ENCODE measurements around the gene SH3GL3. TPM values are rescaled to one million over a fixed set of nuclear protein-coding genes. Genes with fewer than 3 reads are reported as not detected.
A peak's percentile ranks its signal among the peaks of the same experiment; 100 is the strongest.

The SH3GL3 gene
- total RNA-seq, 4 donors from 2014 or later, result 0.40 TPM; not detected in 3

DNA sequence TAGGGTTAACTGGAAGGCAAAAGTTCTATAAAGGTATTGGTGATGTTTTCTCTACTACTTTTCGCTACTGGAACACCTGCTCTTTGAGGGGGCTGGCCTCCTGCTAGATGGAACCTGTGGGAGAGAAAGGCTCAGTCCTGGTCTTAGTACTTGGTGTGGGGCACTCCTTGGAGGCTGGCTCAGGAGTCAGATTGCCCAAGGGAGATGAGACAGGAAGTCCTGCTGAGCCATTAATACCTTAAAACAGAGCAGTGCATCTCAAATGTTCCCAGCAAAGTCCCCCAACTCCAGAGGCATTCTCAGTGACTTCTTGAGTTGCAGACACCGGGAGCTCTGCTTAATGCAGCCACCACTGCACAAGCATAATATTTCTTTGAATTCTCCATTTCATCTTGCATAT, 203.7 kb downstream of the SH3GL3 start:
- no peak for DNase-seq
- no peak overlapping the region for H3K27ac ChIP-seq
- intact Hi-C loops (cut with DNase I), result no loop called here

GRCh38 chr15:83651541-83651940, 204.4 kb downstream of the SH3GL3 start:
- no peak for TF ChIP-seq POLR2A (IDR thresholded peaks at IDR 0.05)
- TF ChIP-seq, protein P1, sequence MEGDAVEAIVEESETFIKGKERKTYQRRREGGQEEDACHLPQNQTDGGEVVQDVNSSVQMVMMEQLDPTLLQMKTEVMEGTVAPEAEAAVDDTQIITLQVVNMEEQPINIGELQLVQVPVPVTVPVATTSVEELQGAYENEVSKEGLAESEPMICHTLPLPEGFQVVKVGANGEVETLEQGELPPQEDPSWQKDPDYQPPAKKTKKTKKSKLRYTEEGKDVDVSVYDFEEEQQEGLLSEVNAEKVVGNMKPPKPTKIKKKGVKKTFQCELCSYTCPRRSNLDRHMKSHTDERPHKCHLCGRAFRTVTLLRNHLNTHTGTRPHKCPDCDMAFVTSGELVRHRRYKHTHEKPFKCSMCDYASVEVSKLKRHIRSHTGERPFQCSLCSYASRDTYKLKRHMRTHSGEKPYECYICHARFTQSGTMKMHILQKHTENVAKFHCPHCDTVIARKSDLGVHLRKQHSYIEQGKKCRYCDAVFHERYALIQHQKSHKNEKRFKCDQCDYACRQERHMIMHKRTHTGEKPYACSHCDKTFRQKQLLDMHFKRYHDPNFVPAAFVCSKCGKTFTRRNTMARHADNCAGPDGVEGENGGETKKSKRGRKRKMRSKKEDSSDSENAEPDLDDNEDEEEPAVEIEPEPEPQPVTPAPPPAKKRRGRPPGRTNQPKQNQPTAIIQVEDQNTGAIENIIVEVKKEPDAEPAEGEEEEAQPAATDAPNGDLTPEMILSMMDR (IDR thresholded peaks at IDR 0.05), result no peak
- Histone ChIP-seq H3K36me3 (no peaks in the 10 kb centered on the region), H3K27ac (no peak overlapping the region), H3K27me3 (no peaks in the 10 kb centered on the region), H3K4me3 (replicated peaks in 1 of 3) (no peak overlapping the region), H3K4me1 (peaks cover 4 to 13% of the 10 kb centered on the region in 2 donors), H3K9me3 (no peaks in the 10 kb centered on the region)
- WGBS, 2 donors, result 90 to 92% methylated on average over 6 of the region's 6 CpGs
- intact Hi-C loops (cut with DNase I), result no loop called here
- DNase-seq, result no peak

More for the DNA sequence above, 203.7 kb downstream of the SH3GL3 start:
- Histone ChIP-seq H3K36me3 (no peaks in the 10 kb centered on the region), H3K27me3 (no peaks in the 10 kb centered on the region), H3K4me1 (peaks cover 4 to 13% of the 10 kb centered on the region in 2 donors), H3K9me3 (no peaks in the 10 kb centered on the region), H3K4me3 (replicated peaks in 1 of 3) (no peak overlapping the region)
- TF ChIP-seq, protein P1 (IDR thresholded peaks at IDR 0.05), result no peak
- TF ChIP-seq POLR2A (IDR thresholded peaks at IDR 0.05), result no peak
- WGBS, 2 donors, result 85 to 95% methylated on average over 2 of the region's 2 CpGs

- Histone ChIP-seq H3K27me3 (no peaks in the 10 kb centered on the region), H3K4me3 (replicated peaks in 1 of 3) (no peak overlapping the region), H3K27ac (peak overlapping the region in 1 of 3 donors; percentile 22), H3K4me1 (peaks cover 4 to 13% of the 10 kb centered on the region in 2 donors), H3K36me3 (no peaks in the 10 kb centered on the region), H3K9me3 (no peaks in the 10 kb centered on the region)
- WGBS, 2 donors, result 83 to 87% methylated on average over 5 of the region's 5 CpGs
- TF ChIP-seq, protein P1 (IDR thresholded peaks at IDR 0.05), result no peak
- no peak for TF ChIP-seq POLR2A (IDR thresholded peaks at IDR 0.05)
- DNase-seq, result no peak
- intact Hi-C loops (cut with DNase I), result no loop called here
Observed at GRCh38 chr15:83652626-83653204, 205.6 kb downstream of the SH3GL3 start.

- Histone ChIP-seq H3K36me3 (no peaks in the 10 kb centered on the region), H3K27me3 (no peaks in the 10 kb centered on the region), H3K4me3 (replicated peaks in 1 of 3) (peak overlapping the region in 1 of 3 donors; percentile 44), H3K9me3 (no peaks in the 10 kb centered on the region), H3K4me1 (peaks cover 4 to 13% of the 10 kb centered on the region in 2 donors), H3K27ac (peak overlapping the region in 1 of 3 donors; percentile 22)
- DNase-seq, result no peak
- 56 to 58% methylated on average over 4 to 9 of the region's 18 CpGs for WGBS, 2 donors
- TF ChIP-seq, protein P1 (IDR thresholded peaks at IDR 0.05), result no peak
- TF ChIP-seq POLR2A (IDR thresholded peaks at IDR 0.05), result no peak
- intact Hi-C loops (cut with DNase I), result no loop called here
Observed at GRCh38 chr15:83653288-83653638, 206.1 kb downstream of the SH3GL3 start.

DNA sequence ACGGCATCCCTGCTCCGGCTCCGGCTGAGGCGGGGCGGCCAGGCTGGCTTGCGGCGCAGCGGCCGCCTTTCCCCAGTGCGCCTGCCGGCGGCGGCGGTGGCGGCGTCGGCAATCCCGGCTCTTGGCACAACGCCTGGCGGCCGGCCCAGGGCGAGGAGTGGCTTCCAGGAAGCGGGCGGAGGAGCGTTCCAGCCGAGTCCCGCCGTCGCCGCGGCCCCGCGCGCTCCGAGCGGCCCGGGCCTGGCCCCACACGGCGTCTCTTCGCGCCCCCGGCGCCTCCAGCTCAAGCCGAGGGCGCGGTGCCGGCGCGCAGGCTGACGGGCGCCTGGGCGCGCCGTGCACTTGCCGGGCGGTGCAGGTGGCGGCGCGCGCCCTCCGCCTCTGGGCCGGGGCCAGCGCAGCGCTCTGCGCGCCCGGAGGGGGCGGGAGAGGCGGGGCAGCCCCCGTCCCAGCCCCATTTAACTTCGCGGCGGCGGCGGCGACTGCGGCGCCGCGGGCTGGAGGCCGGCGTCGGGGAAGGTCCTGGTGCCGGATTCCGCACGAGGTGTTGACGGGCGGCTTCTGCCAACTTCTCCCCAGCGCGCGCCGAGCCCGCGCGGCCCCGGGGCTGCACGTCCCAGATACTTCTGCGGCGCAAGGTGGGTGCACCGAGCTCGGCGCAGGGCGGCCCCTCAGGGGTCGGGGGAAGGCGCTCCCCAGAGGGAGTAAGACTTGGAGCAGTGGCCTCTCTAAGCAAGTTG, 206.7 kb downstream of the SH3GL3 start, which contains the start of gene ADAMTSL3:
ADAMTSL3 (plus strand) TSS at position 485 of the 740 bp plus-strand sequence. CDS start 1,639 bp downstream, outside the sequence.
- peak; percentile 84 to 87 for DNase-seq
- intact Hi-C loops (cut with DNase I), result no loop called here
- H3K27ac ChIP-seq, result peak within 1 kb of the TSS in 1 of 3 donors; percentile 68
- no peaks in the 10 kb centered on the region for H3K36me3 ChIP-seq
- TF ChIP-seq, protein P1 (IDR thresholded peaks at IDR 0.05), result peak in 1 of 6 experiments; percentile 19
- peak in 1 of 2 donors; percentile 12 for TF ChIP-seq POLR2A (IDR thresholded peaks at IDR 0.05)
- peak within 1 kb of the TSS in 2 of 3 donors; percentile 2 to 44 for H3K4me3 ChIP-seq (replicated peaks in 1 of 3)
- H3K4me1 ChIP-seq, result peaks cover 4 to 13% of the 10 kb centered on the region in 2 donors
- H3K9me3 ChIP-seq, result no peaks in the 10 kb centered on the region
- H3K27me3 ChIP-seq, result no peaks in the 10 kb centered on the region
- WGBS, 2 donors, result 4% methylated on average over 5 of the region's 105 CpGs; no CpG with 5 or more reads in 1 of the 2 donors
